ENCODE results near the gene FOXF1. TPM values are rescaled to one million over a fixed set of nuclear protein-coding genes. Genes with fewer than 3 reads are reported as not detected.

The FOXF1 gene
- total RNA-seq, 2 experiments from 2014 or later = not detected

GRCh38 chr16:86512860-86513470 lies 2.6 kb downstream of the FOXF1 start:
- no peak for DNase-seq
- peaks cover 4% of the 10 kb centered on the region for H3K36me3 Mint-ChIP-seq (ENCODE audit: low read depth)
- H3K4me3 Mint-ChIP-seq = no peak overlapping the region
- ChIA-PET CTCF (no interaction called here), POLR2A (no interaction called here)
- H3K9me3 Mint-ChIP-seq = no peaks in the 10 kb centered on the region
- H3K27me3 Mint-ChIP-seq = peaks cover 66% of the 10 kb centered on the region
- no peak overlapping the region for H3K27ac Mint-ChIP-seq
- H3K4me1 Mint-ChIP-seq = peaks cover 13% of the 10 kb centered on the region

DNA sequence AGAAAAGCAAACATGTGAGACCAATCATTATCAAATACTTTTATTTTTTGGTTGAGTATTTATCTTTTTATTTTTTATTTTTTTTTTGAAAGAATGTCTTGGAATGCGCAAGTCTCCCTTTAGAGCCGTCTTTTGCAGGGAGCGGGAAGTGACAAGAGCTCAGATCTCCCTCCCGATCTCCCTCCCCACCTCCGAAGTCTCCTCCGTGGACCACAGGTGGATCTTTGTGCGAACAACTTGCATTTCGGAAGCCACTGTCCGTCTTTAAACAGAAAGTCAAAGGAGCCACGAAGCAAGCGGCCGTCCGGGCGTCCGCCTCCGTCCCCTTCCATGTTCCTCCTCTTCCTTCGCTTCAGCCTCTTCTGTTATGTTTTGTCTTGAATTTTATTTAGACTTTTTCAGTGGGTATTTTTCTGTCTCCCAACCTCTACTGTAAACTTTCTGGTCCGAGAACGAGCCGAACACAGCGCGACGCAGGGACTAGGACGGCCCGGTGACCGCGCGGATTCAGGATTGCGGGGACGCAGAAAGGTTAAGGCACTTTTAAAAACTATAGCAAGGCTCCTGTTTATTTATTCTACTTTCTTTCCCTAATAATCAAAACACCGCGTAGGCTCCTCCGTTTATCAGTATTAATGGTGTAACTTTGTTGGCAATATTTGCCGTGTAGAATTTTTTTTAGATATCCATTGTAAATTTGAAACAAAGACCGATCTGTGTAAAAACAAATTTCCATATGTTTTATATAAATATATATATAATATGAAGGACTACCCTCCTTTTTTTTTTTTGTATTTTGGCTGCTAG lies 3.3 kb downstream of the FOXF1 start:
- Mint-ChIP-seq H3K4me1 (peaks cover 12% of the 10 kb centered on the region), H3K4me3 (no peak overlapping the region), H3K9me3 (no peaks in the 10 kb centered on the region), H3K27me3 (peaks cover 72% of the 10 kb centered on the region), H3K36me3 (ENCODE audit: low read depth) (peaks cover 4% of the 10 kb centered on the region), H3K27ac (no peak overlapping the region)
- no peak for DNase-seq
- ChIA-PET POLR2A (no interaction called here), CTCF (no interaction called here)

DNA sequence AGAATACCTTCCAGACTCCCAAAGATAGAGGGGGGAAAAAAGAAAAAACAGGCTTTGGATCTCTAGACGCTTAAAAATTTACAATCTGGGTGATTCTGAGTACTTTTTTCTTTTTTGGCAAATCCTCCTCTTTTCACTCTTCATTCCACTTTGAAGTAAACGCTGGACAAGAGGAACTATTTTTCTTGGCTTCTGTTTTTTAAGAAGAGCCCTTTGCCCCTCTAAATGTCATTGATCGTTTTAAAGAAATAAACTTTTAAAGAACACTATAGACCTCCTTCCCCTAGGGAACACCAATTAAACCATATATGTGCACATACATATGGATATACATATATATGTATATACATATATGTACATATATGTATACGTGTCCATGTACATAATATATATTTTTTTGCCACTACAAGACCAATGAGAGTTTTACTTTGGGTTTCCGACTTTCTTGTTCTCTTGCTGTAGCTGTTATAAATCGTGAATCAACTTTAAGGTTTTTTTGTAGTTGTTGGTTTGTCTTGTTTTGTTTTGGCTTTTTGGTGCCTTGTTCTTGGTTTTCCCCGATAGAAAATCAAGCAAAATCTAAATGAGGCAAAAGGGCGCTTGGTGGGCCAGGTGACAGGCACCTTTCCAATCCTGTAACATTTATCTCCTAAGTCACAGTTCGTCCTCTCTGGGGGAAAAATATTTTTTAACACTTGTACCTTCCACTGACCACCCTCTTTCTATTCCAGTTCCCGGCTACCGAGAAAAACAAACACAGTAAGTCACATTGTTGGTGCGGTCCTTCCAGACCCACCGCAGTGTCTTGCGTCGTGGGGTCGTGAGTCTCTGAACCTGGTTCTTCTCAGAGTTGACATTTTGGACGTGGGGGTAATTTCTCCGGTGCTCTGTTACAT lies 4.4 kb downstream of the FOXF1 start:
- Mint-ChIP-seq H3K27me3 (peaks cover 74% of the 10 kb centered on the region), H3K27ac (no peak overlapping the region), H3K9me3 (no peaks in the 10 kb centered on the region), H3K4me1 (peaks cover 7% of the 10 kb centered on the region), H3K36me3 (ENCODE audit: low read depth) (no peaks in the 10 kb centered on the region), H3K4me3 (no peak overlapping the region)
- ChIA-PET CTCF (no interaction called here), POLR2A (no interaction called here)
- no peak for DNase-seq

- Mint-ChIP-seq H3K4me1 (peaks cover 9% of the 10 kb centered on the region), H3K27me3 (peaks cover 74% of the 10 kb centered on the region), H3K9me3 (no peaks in the 10 kb centered on the region), H3K4me3 (no peak overlapping the region), H3K27ac (no peak overlapping the region), H3K36me3 (ENCODE audit: low read depth) (no peaks in the 10 kb centered on the region)
- ChIA-PET CTCF (no interaction called here), POLR2A (no interaction called here)
- no peak for DNase-seq
Observed at GRCh38 chr16:86515413-86515776, 5.1 kb downstream of the FOXF1 start.

- CTCF ChIA-PET = no interaction called here
Observed at GRCh38 chr16:86515777-86516622, 5.7 kb downstream of the FOXF1 start.

GRCh38 chr16:86516623-86517003 lies 6.3 kb downstream of the FOXF1 start:
- POLR2A ChIA-PET = no interaction called here
- CTCF ChIA-PET = interaction anchor here (1.8 kb wide), 1 partner anchor 443 kb away, joined by 8 read pairs; no protein-coding TSS in a partner anchor
- Mint-ChIP-seq H3K27me3 (peaks cover 67% of the 10 kb centered on the region), H3K36me3 (ENCODE audit: low read depth) (no peaks in the 10 kb centered on the region), H3K4me3 (no peak overlapping the region), H3K4me1 (peaks cover 5% of the 10 kb centered on the region), H3K9me3 (no peaks in the 10 kb centered on the region), H3K27ac (no peak overlapping the region)
- no peak for DNase-seq

More at GRCh38 chr16:86515777-86516622, 5.7 kb downstream of the FOXF1 start:
- H3K4me3 Mint-ChIP-seq = no peak overlapping the region
- peaks cover 6% of the 10 kb centered on the region for H3K4me1 Mint-ChIP-seq
- H3K9me3 Mint-ChIP-seq = no peaks in the 10 kb centered on the region
- peaks cover 70% of the 10 kb centered on the region for H3K27me3 Mint-ChIP-seq
- H3K27ac Mint-ChIP-seq = no peak overlapping the region
- no peaks in the 10 kb centered on the region for H3K36me3 Mint-ChIP-seq (ENCODE audit: low read depth)
- POLR2A ChIA-PET = no interaction called here
- DNase-seq = no peak

- no peak overlapping the region for H3K27ac Mint-ChIP-seq
Observed at GRCh38 chr16:86517033-86517432, 6.7 kb downstream of the FOXF1 start.

DNA sequence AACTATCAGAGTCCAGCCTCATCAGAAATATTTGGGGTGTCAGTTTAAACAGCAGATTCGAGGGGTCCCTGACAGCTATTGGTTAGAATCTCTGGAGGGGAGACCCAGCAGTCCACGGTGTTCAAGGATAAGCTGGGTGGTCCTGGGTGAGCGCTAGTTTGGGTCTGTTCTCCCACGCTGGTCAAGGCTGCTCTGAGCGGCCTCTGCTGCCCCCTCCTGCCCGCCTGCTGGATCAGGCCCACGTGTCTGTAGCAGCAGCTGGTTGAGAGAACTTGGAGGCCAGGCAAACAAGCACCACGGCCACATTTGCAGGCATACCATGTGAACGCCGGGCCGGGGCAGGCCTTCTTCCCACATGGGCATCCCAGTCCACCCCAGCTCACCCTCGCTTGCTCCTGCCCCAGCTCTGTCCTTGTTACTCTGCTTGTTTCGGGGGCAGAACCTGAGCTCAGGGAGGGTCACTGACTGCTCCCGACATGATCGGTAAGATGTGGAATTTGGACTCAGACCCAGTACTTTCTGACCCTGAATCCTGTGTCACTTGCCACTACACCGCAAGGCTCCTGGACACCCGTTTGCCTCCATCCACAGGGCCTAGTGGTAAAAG lies 7.4 kb downstream of the FOXF1 start:
- no peak overlapping the region for H3K27ac Mint-ChIP-seq

More at GRCh38 chr16:86517033-86517432, 6.7 kb downstream of the FOXF1 start:
- H3K36me3 Mint-ChIP-seq (ENCODE audit: low read depth) = no peaks in the 10 kb centered on the region
- DNase-seq = no peak
- peaks cover 5% of the 10 kb centered on the region for H3K4me1 Mint-ChIP-seq
- CTCF ChIA-PET = interaction anchor here (1.6 to 1.8 kb wide), 2 partner anchors 444 to 696 kb away, joined by 5 to 8 read pairs; no protein-coding TSS in a partner anchor
- peaks cover 64% of the 10 kb centered on the region for H3K27me3 Mint-ChIP-seq
- POLR2A ChIA-PET = no interaction called here
- no peak overlapping the region for H3K4me3 Mint-ChIP-seq
- no peaks in the 10 kb centered on the region for H3K9me3 Mint-ChIP-seq

GRCh38 chr16:86519007-86519648 lies 8.8 kb downstream of the FOXF1 start:
- Mint-ChIP-seq H3K27ac (no peak overlapping the region), H3K9me3 (no peaks in the 10 kb centered on the region), H3K4me3 (no peak overlapping the region), H3K4me1 (peaks cover 2% of the 10 kb centered on the region), H3K36me3 (ENCODE audit: low read depth) (no peaks in the 10 kb centered on the region), H3K27me3 (peaks cover 48% of the 10 kb centered on the region)
- no peak for DNase-seq
- ChIA-PET POLR2A (no interaction called here), CTCF (interaction anchor here (1.6 to 1.7 kb wide), 2 partner anchors 46 to 698 kb away, joined by 3 to 5 read pairs; no protein-coding TSS in a partner anchor)

More for the DNA sequence above, 7.4 kb downstream of the FOXF1 start:
- no peak overlapping the region for H3K4me3 Mint-ChIP-seq
- peaks cover 5% of the 10 kb centered on the region for H3K4me1 Mint-ChIP-seq
- ChIA-PET CTCF (interaction anchor here (1.0 to 1.8 kb wide), 3 partner anchors 177 to 696 kb away, joined by 4 to 8 read pairs (median 5); no protein-coding TSS in a partner anchor), POLR2A (no interaction called here)
- DNase-seq = peak; percentile 21
- peaks cover 60% of the 10 kb centered on the region for H3K27me3 Mint-ChIP-seq
- H3K36me3 Mint-ChIP-seq (ENCODE audit: low read depth) = no peaks in the 10 kb centered on the region
- H3K9me3 Mint-ChIP-seq = no peaks in the 10 kb centered on the region

GRCh38 chr16:86519649-86520316 lies 9.5 kb downstream of the FOXF1 start:
- ChIA-PET CTCF (interaction anchor here (1.0 to 1.7 kb wide), 3 partner anchors 8 to 176 kb away, joined by 3 to 4 read pairs (median 3); no protein-coding TSS in a partner anchor), POLR2A (no interaction called here)
- H3K9me3 Mint-ChIP-seq = no peaks in the 10 kb centered on the region
- H3K4me1 Mint-ChIP-seq = peaks cover 2% of the 10 kb centered on the region
- DNase-seq = peak; percentile 53
- H3K36me3 Mint-ChIP-seq (ENCODE audit: low read depth) = no peaks in the 10 kb centered on the region
- H3K27ac Mint-ChIP-seq = no peak overlapping the region
- no peak overlapping the region for H3K4me3 Mint-ChIP-seq
- peaks cover 41% of the 10 kb centered on the region for H3K27me3 Mint-ChIP-seq
